SK-N-MC (cell line): ENCODE results near the gene SHE.

ENCODE experiments used
- EZH2 ChIP-seq: fragments of 200-600 bp; sonication (generic); IDR thresholded peaks from one replicate; pipeline ENCODE4 v1.6.1; 2017; ENCODE audit warnings: antibody characterized with exemption
- FOXP2 ChIP-seq: optimal IDR thresholded peaks from 2 replicates; pipeline ENCODE3; 2011; ENCODE audit warnings: mild to moderate bottlenecking, moderate library complexity; ENCODE audit not compliant: insufficient read depth; ENCODE audit errors: extremely low read length, control extremely low read depth
- POLR2AphosphoS5 ChIP-seq: IDR thresholded peaks from 2 replicates; pipeline ENCODE4 v1.6.1; 2012; ENCODE audit warnings: mild to moderate bottlenecking, low read depth, low read length, borderline replicate concordance

DNA sequence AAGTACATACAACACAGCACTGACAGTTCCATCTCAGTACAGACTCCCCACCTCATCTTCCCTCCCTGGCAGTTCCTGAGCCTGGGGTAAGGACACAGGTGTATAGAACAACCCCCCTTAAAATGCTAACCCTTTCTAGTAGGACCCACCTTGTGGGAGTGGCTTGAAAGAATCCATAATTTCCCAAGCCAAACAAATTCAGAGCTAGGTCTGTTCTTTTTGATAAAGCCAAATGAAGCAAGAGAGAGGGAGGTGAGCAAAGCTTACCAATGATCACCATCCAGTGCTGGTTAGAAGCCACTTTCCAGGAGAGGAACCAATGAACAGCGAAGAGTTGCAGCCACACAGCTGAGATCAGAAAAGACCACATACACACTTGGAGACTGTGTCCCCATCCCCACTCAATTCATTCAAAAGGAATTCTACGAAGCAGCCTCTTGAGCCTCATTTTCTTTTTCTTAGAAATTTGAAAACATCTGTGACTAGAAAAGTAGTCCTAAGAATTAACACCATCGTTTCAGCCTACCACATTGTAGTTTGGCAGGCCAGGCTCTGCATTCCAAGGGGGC is 47.1 kb upstream of the SHE start:
- TF ChIP-seq EZH2 (no peak), POLR2AphosphoS5 (no peak; the same call in 1 of the 2 replicates), FOXP2 (no peak)
